Psoas muscle (tissue), 8 donors: ENCODE results near the gene SATB2. TPM values are rescaled to one million over a fixed set of nuclear protein-coding genes. Genes with fewer than 3 reads are reported as not detected.

Experiments
- ATAC-seq, 4 donors: fragments of 200-7000 bp; cut with Tn5 transposase; one replicate each; pipeline ENCODE4 v1.9.1; 2020; ENCODE audit warnings: moderate library complexity in 3 of 4, mild to moderate bottlenecking in 2 of 4
- DNase-seq, 2 donors: peaks; one replicate each; pipeline ENCODE4 v3.0.0-alpha.2; 2020
- H3K27ac ChIP-seq: fragments of 200-600 bp; one replicate; pipeline ENCODE4 v1.8.0; 2022
- H3K27me3 ChIP-seq, 3 donors: fragments of 200-600 bp in 1 of 3; one replicate each; pipeline versions ENCODE4 v1.6.1 to v1.8.0; 2013 to 2022; ENCODE audit warnings: low read length in 2 of 3, mild to moderate bottlenecking in 2 of 3, moderate library complexity in 1 of 3; ENCODE audit not compliant: insufficient read depth in 3 of 3
- H3K36me3 ChIP-seq, 2 donors: fragments of 200-600 bp in 1 of 2; one replicate each; pipeline versions ENCODE4 v1.6.1 to v1.8.0; 2013 to 2022; ENCODE audit warnings: low read depth in 1 of 2, mild to moderate bottlenecking in 1 of 2, moderate library complexity in 1 of 2; ENCODE audit not compliant: insufficient read depth in 1 of 2
- H3K4me1 ChIP-seq: fragments of 200-600 bp; one replicate; pipeline ENCODE4 v1.8.0; 2022
- H3K4me3 ChIP-seq: fragments of 200-600 bp; one replicate; pipeline ENCODE4 v1.8.0; 2022; ENCODE audit warnings: mild to moderate bottlenecking
- H3K9me3 ChIP-seq: fragments of 200-600 bp; one replicate; pipeline ENCODE4 v1.8.0; 2022
- CTCF ChIP-seq: fragments of 200-600 bp; IDR thresholded peaks from one replicate; pipeline ENCODE4 v1.8.0; 2022; ENCODE audit warnings: antibody characterized with exemption
- WGBS, 3 donors: extraction: QIAGEN DNeasy Blood & Tissue Kit; methylation state at CpG; one replicate each; pipeline versions ENCODE4 v1.1.6 to v1.1.7; 2013; 5-methylcytosine and 5-hydroxymethylcytosine counted together
- intact Hi-C, 2 donors: fragments of 100-400 bp; cut with DNase I; formaldehyde crosslinking; loops; one replicate each; pipeline versions ENCODE4 v1.11.0 to v1.14.2; 2022
- polyA plus RNA-seq, 3 donors: library from polyadenylated mRNA; stranded (reverse); fragments of 200-250 nt; gene quantifications; one replicate each; pipeline ENCODE4 v1.2.3, GENCODE V29; 2013
- total RNA-seq, 4 donors: library from RNA; stranded (reverse); fragmentation: NEBNext Ultra II Directional in 2 of 4; extraction: Animal tissue kit (Norgen Biotek cat#: 25700) in 2 of 4; gene quantifications; one replicate each; pipeline versions ENCODE4 v1.2.1 to v1.2.4, GENCODE V29; 2021 to 2023
- donor health status: healthy with polysubstance abuse.
- donor health status: DM: no; HTN: no; CAD: no; lungs with moderate emphysema.
- donor health status: Bipolar disorder and iron deficiency.
- donor health status: healthy.
- donor health status: DM: yes; HTN: yes; CAD: no.
- donor health status: DM: no; HTN: no; CAD: no.
- donor health status: DM: no; HTN: no; CAD: no.
- donor health status: DM: yes; HTN: yes; CAD: no.

The SATB2 gene
- total and polyA plus RNA-seq, 7 donors, result 0.46 to 2.4 (median 1.6) TPM

- TF ChIP-seq CTCF, result no peak
- Histone ChIP-seq H3K27me3 (peaks cover 0 to 81% (median 35%) of the 10 kb centered on the region in 3 donors), H3K36me3 (no peaks in the 10 kb centered on the region), H3K4me3 (peak overlapping the region; percentile 91), H3K27ac (peak overlapping the region; percentile 78), H3K4me1 (peaks cover 30% of the 10 kb centered on the region), H3K9me3 (no peaks in the 10 kb centered on the region)
- peak; percentile 95 for DNase-seq
- WGBS, 3 donors, result 0% methylated on average over 55 to 70 of the region's 70 CpGs
- intact Hi-C loops, result no loop called here
- ATAC-seq, result peak; percentile 81 to 88 (median 86)
Measured at GRCh38 chr2:199459286-199460100, 1.8 kb upstream of the SATB2 start.

GRCh38 chr2:199458806-199459285, 1.1 kb upstream of the SATB2 start:
- ATAC-seq (peak; percentile 43 to 59 (median 46)), DNase-seq (peak in 1 of 2 donors; percentile 48)
- Histone ChIP-seq H3K27ac (peak overlapping the region; percentile 78), H3K27me3 (peaks cover 0 to 81% (median 33%) of the 10 kb centered on the region in 3 donors), H3K4me3 (peak overlapping the region; percentile 91), H3K4me1 (peaks cover 24% of the 10 kb centered on the region), H3K36me3 (no peaks in the 10 kb centered on the region), H3K9me3 (no peaks in the 10 kb centered on the region)
- TF ChIP-seq CTCF, result no peak
- intact Hi-C loops, result no loop called here
- WGBS, 3 donors, result 0 to 1% (median 1%) methylated on average over 52 to 56 of the region's 56 CpGs

- Histone ChIP-seq H3K27me3 (peaks cover 0 to 81% (median 33%) of the 10 kb centered on the region in 3 donors), H3K27ac (peak overlapping the region; percentile 78), H3K36me3 (no peaks in the 10 kb centered on the region), H3K4me3 (peak overlapping the region; percentile 91), H3K4me1 (peaks cover 18% of the 10 kb centered on the region), H3K9me3 (no peaks in the 10 kb centered on the region)
- ATAC-seq (peak; percentile 16 to 38 (median 23)), DNase-seq (peak in 1 of 2 donors; percentile 59)
- intact Hi-C loops, result no loop called here
- 0 to 1% (median 1%) methylated on average over 43 to 75 of the region's 75 CpGs for WGBS, 3 donors
- TF ChIP-seq CTCF, result no peak
Measured at GRCh38 chr2:199458009-199458805, 468 bp upstream of the SATB2 start.

GRCh38 chr2:199456383-199457146, 1.2 kb downstream of the SATB2 start:
- intact Hi-C loops, result no loop called here
- no peak for ATAC-seq
- H3K27me3 ChIP-seq, result peaks cover 0 to 82% (median 21%) of the 10 kb centered on the region in 3 donors

More at GRCh38 chr2:199456383-199457146, 1.2 kb downstream of the SATB2 start:
- Histone ChIP-seq H3K4me1 (peaks cover 14% of the 10 kb centered on the region), H3K27ac (no peak overlapping the region), H3K9me3 (no peaks in the 10 kb centered on the region), H3K4me3 (peak overlapping the region; percentile 91), H3K36me3 (no peaks in the 10 kb centered on the region)
- no peak for DNase-seq
- no peak for TF ChIP-seq CTCF
- whole genome bisulfite sequencing, 3 donors, result 6 to 8% (median 7%) methylated on average over 40 to 44 of the region's 44 CpGs
